Right ventricle myocardium inferior (tissue), 1 donor: Measurements from ENCODE around the gene RHOXF2B. TPM values are rescaled to one million over a fixed set of nuclear protein-coding genes. Genes with fewer than 3 reads are reported as not detected.
A peak's percentile ranks its signal among the peaks of the same experiment; 100 is the strongest.

Experiments used
- ATAC-seq: fragments of 200-7000 bp; cut with Tn5 transposase; one replicate; pipeline ENCODE4 v1.9.1; 2020; ENCODE audit warnings: mild to moderate bottlenecking, moderate library complexity
- DNase-seq: peaks from one replicate; pipeline ENCODE4 v3.0.0; 2021; ENCODE audit errors: missing footprints
- intact Hi-C: fragments of 100-400 bp; cut with DNase I; formaldehyde crosslinking; loops from one replicate; pipeline ENCODE4 v1.11.0; 2022
- total RNA-seq: library from RNA; stranded (reverse); fragmentation: NEBNext Ultra II Directional; extraction: Animal tissue kit (Norgen Biotek cat#: 25700); gene quantifications from one replicate; pipeline ENCODE4 v1.2.1, GENCODE V29; 2021
- donor health status: DM: no; HTN: yes; CAD: no; lungs with severe emphysema.

The RHOXF2B gene
- total RNA-seq, 1 donor from 2014 or later: not detected

- DNase-seq (peak; percentile 37), ATAC-seq (no peak)
- intact Hi-C loops: no loop called here
Observed at GRCh38 chrX:120023259-120023658, 54.2 kb downstream of the RHOXF2B start.

DNA sequence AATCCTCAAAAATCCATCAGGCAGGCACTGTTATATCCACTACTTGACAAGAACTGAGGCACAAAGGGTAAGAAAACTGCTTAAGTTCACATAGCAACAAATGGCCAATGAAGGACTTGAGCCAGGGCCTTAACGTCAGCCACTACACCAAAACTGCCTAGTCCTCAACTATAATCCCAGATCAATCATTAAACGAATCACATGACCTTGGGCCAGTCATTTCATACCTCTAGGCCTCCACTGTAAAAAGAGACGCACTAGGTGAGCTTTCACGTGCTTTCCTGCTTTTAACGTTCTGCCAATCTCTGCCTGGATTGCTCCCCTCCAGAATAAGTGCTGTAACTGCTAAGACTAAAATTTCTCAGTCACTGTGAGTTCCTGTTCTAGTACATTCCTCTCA lies 54.7 kb downstream of the RHOXF2B start:
- no peak for DNase-seq
- ATAC-seq: no peak
- intact Hi-C loops: no loop called here

Other genes with a start within 250 kb of the RHOXF2B start
- gene UPF3B, start 224.7 kb downstream of the RHOXF2B start, total RNA-seq: 3.4 TPM
- gene RNF113A, start 206.0 kb downstream of the RHOXF2B start, total RNA-seq: 8.1 TPM
- gene NDUFA1, start 205.9 kb downstream of the RHOXF2B start, total RNA-seq: 683 TPM
- not detected for gene AKAP14, start 181.8 kb downstream of the RHOXF2B start, total RNA-seq
- 4.7 TPM for gene NKAP, start 133.9 kb downstream of the RHOXF2B start, total RNA-seq
- gene RHOXF1, start 38.2 kb upstream of the RHOXF2B start, total RNA-seq: not detected
- gene RHOXF2, start 80.9 kb upstream of the RHOXF2B start, total RNA-seq: not detected
- gene ZBTB33, start 173.1 kb upstream of the RHOXF2B start, total RNA-seq: 6.8 TPM
- gene TMEM255A, start 233.8 kb upstream of the RHOXF2B start, total RNA-seq: 0.97 TPM